Middle frontal gyrus (tissue), 1 donor: ENCODE data around the gene LMBR1.
"Not testable (repeated sequence)": the region's sequence is repeated elsewhere in the genome, so short reads cannot be mapped to it uniquely, and the experiment has no call there.

Experiments
- DNase-seq: peaks from one replicate; pipeline ENCODE4 v3.0.0-alpha.2; 2015; ENCODE audit warnings: low spot score; ENCODE audit errors: extremely low spot score

LMBR1 gene

DNA sequence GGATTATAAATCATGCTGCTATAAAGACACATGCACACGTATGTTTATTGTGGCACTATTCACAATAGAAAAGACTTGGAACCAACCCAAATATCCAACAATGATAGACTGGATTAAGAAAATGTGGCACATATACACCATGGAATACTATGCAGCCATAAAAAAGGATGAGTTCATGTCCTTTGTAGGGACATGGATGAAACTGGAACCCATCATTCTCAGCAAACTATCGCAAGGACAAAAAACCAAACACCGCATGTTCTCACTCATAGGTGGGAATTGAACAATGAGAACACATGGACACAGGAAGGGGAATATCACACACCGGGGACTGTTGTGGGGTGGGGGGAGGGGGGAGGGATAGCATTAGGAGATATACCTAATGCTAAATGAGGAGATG lies 89.3 kb downstream of the LMBR1 start:
- DNase-seq: not testable (repeated sequence)

DNA sequence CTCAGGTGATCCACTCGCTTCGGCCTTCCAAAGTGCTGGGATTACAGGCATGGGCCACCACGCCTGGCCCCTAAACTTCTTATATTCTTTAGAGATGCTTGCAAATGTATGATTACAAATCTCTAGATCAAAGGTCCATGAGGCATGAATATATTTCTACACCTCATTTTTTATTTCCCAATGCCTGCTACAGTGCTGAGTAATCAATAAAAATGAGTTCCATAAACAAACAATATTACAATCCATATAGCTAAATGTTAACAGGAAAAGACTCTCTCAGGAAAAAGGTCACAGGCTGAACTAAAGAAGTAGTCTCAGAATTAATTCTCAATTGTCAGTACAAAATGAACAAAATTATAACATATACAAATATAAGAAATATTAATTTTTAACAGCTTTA lies 90.8 kb downstream of the LMBR1 start:
- DNase-seq: no peak

DNA sequence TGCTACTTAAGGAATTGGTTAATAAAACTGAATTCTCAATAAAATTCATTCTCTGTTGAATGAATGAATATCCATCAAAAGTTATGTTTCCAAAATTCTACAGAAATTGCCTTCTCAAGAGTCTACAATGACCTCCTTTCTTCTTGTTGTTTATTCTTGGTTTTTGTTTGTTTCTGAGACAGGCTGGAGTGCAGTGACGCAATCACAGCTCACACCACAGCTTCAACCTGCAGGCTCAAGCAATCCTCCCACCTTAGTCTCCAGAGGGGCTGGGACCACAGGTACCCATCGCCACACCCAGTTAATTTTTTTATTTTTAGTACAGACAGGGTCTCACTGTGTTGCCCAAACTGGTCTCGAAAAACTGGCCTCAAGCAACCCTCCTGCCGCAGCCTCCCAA lies 97.6 kb downstream of the LMBR1 start:
- DNase-seq: no peak

DNA sequence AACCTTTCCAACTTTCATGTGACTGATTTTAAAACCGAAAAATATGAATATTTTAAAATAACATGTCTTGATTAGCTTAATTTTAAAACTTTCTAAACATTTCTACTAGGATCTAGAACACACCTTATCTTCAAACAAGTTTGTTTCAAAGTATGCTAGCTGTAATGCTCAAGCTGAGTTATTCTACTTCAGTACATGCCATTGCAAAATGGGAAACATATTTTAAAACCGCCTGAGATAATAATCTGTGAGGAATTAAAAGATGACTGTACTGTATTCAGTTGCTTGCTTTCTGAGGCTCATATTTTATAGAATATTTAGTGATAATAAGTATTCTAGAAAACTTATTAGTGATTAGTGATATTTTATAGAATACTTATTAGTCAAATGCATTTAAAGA lies 99.6 kb downstream of the LMBR1 start:
- no peak for DNase-seq

DNA sequence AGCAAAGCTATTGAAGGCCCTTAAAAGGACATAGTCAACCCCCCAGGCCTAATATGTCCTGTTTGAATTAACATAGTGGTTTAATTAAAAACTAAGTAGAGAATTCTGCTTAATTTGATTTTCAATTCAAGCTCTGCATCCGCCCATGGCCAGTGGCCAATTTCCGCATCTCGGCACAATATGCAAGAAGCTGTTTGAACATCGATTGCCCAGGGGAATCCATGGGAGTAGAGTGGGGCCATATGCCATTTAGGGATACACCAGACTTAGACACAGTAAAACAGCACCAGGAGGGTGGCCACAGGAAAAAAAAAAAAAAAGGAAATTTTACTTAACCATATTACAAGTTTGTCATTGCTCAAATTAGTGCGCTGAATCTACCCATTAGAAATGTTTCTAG lies 100.4 kb downstream of the LMBR1 start:
- DNase-seq: no peak

DNA sequence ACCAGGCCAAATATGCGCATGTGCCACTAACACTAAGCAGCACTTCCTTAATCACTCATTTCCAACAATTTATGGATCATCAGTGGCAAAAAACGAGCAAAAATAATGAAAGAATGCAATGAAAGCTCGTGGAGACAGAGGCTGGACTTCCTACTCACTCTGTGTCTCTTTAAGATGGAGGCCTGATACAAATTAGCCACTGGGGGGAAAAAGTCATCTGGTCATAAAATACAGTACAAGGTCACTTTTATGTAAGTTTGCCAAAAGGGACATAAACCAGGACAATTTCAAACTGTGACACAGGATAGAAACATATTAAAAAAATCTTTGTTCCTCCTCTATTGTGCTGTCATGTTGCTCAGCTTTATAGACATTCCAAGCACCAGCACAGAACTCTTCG lies 101.7 kb downstream of the LMBR1 start:
- DNase-seq: no peak

DNA sequence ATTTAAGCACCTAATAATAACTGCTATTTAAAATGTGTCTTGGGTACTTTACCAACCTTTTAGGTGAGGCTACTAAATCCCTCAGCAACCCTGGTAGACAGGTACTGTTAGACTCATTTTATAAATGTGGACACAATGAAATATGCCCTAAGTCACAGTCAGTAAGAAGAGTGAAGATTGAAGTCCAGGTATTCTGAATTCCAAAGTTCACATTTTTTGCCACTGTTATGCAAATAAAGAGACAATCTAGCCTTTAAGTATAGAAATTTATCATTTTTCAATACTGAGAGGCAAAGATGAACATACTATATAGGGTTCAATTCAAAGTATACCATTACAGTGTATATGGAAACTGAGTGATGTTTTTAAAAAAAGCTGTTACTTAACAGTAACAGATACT lies 102.7 kb downstream of the LMBR1 start:
- no peak for DNase-seq

DNA sequence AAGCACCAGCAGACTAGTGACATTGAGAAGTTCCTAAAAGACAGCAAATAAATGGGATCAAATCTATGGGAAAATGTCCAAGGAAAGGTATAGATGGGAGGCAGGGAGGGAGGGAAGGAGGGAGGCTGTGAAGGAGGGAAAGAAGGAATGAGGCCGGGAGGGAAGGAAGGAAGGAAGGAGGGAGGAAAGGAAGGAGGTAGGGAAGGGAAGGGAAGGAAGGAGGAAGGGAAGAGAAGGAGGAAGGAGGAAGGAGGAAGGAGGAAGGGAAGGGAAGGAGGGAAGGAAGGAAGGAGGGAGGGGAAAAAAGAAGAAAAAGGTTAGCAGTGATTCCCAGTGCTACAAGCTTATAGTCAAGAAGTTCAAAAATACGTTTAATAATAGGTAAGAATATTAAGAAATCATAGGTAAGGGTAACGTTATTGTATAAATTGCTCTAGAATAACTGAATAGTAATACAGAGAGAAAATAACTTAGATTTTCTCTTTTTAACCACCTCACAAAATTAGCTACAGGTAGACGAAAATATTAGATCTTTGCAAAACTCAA lies 106.9 kb downstream of the LMBR1 start:
- DNase-seq: no peak

DNA sequence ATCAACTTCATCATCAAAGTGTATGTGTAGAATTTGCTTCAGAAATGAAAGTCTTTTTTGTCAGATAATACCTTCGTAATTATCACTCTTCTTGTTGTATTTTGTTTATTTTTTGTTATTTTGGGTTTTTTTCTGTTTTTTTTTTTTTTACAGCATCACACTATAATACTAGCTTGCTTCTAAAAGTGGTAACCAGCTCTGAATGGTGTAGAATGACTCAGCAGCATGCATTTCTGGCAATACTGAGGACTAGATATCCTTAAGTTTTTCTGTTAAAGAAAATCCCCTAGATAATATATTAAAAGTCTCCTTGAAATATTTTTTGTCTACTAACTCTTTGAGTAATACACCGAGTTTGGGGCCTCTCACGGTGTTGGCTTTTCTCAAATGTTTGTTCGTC lies 109.1 kb downstream of the LMBR1 start:
- no peak for DNase-seq

DNA sequence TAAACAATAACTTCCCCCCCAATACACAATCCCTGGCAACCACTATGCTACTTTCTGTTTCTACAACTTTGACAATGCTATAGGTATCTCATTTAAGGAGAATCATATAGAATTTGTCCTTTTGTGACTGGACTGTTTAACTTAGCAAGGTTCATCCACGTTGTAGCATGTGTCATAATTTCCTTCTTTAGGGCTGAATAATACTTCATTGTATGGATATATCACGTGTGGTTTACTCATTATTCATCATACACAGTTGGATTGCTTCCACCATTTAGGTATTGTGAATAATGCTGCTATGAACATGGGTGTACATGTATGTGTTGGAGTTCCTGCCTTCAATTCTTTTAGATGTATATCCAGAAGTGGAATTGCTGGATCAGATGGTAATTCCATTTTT lies 111.0 kb downstream of the LMBR1 start:
- DNase-seq: no peak

DNA sequence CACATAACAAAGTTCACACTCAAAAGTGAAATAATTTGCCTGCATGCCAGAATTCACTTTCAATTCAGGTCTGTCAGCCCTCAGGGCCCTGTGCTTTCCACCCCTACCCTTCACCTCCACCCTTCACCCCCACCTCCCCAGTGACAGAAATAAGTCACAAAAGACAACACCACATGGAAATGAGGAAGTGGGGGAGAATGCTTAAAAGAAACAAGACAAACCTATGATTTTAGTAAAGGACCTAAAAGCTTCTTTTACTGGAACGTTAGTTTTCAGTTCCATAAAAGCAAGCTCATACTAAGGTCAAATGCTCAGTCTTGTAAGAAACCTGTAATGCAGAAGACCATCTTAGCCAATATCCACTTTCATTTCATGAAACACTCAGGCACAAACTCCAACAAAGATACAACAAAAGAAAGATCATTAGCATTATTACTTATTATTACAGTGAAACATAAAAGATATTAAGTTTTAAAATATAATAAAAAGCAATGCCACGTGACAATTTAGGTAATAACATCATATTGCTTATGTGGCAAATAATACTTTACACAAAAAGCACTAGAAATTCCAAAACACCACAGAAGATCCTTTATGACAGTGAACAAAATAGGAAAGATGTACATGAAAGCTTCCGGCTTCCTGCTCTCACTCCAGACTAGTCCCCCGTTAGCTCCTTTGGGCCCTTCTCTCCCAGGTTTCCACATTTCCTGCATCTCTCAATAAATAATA lies 112.1 kb downstream of the LMBR1 start:
- no peak for DNase-seq

DNA sequence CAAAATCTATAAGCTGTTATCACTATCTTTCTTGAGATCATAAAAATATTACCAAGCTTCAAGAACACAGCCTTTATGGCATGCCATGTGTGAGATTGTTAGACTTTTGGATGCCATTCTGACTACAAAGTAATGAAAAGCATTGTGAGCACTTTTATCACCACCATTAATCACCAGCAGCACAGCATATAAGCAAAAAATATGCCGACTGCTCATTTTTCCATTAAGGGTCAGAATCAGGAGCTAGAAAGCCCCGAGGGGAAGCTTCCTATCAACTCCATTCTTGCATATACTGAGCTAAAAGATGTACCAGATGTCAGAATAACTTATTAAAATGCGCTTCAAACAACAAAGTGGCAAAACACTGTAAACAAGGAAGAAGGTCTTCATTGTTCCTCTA lies 114.3 kb downstream of the LMBR1 start:
- DNase-seq: no peak

DNA sequence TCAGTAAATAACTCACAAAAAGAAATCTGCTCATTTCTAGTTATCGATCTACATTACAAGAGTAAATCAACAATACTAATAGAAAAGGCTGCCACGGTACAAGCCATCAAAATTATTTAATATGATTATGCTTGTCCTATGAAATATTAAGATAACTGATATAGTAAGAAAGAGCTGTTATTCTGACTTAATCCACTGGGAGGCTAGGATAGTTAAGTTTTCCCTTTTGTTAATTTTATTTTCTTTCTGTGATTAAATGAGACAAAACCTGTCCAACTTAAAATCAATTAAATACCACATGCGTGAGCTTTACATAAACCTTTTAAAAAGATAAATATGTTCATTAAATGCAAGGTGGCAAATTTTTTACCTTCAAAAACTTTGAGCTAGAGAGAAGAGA lies 114.8 kb downstream of the LMBR1 start:
- DNase-seq: no peak

DNA sequence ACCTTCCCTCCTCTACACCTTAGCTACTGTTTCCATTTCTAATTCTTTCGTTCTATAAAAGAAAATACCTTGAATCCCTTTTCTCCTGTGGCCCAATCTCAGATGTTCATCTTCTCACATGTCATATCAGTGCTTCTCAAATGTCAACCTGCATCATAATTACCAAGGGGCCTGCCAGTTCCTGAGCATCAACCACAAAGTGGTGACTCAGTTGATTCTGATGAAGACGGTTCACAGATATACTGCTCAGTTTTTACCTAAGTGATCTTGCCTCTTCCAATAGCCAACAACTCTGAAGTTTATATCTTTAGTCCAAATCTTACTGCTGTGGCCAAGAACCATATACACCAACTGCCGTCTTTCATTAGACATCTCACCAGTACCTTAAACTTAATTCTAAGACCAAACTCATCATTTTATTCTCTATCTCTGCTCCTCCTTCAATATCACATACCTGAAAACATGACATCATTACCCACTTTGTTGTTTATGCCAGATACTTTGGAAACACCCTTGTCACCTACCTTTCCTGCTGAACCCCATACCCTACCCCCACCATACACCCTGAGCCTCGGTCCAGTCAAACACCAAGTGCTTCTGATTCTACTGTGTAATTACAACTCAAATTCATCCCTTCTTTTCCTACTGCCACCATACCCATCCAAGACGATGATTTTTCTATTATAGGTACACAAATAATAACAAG lies 115.5 kb downstream of the LMBR1 start:
- no peak for DNase-seq

DNA sequence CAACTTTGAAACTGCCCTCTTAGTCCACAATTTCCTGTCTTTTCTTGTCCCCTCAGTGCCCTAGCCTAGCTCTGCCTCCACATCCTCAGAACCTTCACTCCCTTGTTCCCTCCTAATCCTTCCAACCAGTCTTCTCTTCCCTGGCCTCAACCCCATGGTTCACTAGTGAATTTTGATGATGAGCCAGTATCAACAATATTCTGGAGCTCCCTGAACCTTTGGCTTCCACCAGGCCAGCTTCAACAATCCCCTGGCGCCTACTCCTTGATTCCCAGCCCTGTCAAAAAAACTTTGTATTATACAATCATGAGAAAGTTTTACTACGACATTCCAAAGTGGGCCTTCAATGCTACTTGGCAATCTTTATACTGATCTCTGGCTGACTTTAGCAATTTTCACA lies 116.5 kb downstream of the LMBR1 start:
- DNase-seq: no peak

DNA sequence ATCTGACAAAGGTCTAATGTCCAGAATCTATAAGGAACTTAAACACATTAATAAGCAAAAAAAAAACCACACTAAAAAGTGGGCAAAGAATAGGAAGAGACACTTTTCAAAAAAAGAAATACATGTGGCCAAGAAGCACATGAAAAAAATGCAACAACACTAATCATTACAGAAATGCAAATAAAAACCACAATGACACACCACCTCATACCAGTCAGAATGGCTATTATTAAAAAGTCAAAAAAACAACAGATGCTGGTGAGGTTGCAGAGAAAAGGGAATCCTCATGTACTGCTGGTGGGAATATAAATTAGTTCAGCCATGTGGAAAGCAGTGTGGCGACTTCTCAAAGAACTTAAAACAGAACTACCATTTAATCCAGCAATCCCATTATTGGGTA lies 119.0 kb downstream of the LMBR1 start:
- no peak for DNase-seq

DNA sequence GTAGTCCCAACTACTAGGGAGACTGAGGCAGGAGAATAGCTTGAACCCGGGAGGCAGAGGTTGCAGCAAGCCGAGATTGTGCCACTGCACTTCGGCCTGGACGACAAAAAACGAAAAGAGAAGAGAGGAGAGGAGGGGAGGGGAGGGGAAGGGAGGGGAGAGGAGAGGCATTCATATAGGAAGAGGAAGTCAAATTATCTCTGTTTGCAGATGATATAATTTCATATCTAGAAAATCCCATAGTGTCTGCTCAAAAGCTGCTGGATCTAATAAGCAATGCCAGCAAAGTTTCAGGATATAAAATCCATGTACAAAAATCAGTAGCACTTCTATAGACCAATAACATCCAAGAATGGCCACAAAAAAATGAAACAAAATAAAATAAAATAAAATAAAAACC lies 120.3 kb downstream of the LMBR1 start:
- DNase-seq: no peak

DNA sequence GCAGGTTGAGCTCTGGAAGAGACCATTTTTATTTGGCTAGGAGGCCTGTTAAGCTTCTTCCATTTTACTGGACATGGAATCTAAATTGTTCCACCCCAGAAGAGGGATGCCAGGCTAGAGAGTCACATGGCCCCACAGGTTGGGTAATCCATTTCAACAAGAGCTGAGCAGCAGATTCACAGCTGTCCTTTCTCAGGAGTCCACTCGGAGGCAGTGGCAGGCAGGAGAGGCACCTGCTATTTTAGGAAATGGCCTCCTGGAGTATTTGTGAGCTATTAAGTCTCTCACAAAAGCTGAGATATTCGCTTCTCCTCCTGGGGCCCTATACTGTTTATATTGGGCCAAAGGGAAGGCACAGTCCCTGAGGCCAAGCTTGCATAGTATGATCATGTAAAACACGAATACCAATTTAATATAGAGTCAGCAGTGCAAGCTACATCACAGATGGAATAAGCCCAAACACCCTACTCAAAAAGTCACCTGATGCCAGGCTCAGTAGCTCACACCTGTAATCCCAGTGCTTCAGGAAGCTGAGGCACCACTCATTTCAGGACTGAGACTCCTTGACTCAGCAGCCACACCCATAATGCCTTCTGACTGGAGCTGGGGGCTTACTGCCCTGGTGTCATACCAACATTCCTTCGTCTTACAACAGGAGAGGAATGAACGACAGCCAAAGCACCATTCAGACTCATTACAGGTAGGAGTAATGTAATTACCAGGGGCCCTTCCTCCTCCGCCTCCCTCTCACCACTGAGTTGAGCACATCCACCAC lies 124.1 kb downstream of the LMBR1 start:
- no peak for DNase-seq

DNA sequence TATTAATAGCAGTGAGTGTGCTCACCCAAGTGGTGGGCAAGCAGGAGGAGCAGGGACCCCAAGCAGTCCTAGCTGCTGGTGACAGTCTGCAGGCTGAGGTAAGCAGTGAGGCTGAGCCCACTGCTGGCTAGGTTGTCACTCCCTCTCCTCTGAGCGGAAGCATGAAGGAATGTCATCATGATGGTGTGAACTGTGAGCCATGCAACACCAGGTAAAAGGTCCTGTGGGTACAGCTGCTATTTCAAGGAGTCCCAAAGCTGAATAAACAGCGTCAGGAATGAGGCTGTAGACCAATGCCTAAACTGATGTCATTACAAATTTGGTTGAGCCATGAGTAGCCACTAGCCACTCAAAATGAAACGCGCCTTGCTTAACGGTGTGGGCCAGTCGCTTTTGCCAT lies 126.3 kb downstream of the LMBR1 start:
- no peak for DNase-seq

DNA sequence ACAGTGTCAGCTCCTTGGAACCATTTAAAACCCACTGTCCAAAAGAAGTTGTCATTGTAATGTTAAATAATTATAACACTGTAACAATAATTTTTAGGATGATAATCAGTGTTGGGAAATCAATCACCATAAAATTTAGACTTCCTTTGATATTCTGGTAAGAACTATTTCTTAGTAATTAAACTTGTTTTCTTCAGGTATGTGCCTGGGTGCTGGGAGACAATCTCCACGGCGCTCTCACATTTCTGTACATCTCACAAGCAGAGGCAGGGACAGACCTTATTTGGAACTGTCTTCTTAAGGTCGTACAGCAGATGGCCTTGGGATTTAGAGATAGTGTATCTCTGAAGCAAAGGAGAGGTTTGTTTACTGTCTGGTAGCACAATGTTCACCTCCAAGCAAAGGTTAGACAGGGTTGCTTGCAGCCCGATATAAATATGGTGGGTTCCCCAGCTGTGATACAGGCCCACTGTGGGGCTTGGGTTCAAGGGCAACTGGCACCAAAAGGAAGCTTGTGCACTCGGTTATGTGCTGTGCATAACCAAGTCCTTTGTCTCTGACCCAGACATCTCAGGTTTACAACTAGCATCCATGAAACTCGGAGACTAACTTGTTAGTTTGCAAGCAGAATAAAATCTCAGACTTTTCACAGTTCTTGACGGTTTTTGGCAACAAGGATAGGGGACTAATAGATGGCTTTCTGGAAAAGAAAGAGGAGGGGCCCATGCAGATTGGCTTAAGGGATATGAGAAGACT lies 126.9 kb downstream of the LMBR1 start:
- no peak for DNase-seq

DNA sequence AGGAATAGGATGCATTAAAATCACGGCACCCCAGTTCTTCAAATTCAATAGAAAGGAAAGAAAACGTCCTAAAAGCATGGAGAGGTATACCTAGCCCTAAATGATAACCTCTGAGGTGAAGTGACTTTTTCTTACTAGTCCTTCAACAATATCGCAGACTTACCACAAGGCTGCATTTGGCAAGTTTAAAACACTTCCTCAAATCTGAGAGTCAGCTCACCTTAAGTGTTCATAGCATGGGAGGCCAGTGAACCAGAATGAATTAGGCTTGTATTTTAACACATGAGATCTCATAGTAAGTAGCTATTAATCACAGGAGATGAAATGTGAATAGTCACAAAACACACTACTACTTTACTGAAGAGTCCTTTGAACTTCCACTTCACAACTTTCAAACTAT lies 128.2 kb downstream of the LMBR1 start:
- no peak for DNase-seq
